Hepatic stellate cell (primary cell): ENCODE results near the gene CLEC2L.
A peak's percentile ranks its signal among the peaks of the same experiment; 100 is the strongest.

ENCODE experiments used
- DNase-seq: peaks from one replicate; pipeline ENCODE4 v3.0.0; 2011; ENCODE audit warnings: low spot score

The CLEC2L gene

GRCh38 chr7:139575338-139575680 is 51.8 kb downstream of the CLEC2L start:
- no peak for DNase-seq

GRCh38 chr7:139576179-139576973 is 52.9 kb downstream of the CLEC2L start:
- no peak for DNase-seq

DNA sequence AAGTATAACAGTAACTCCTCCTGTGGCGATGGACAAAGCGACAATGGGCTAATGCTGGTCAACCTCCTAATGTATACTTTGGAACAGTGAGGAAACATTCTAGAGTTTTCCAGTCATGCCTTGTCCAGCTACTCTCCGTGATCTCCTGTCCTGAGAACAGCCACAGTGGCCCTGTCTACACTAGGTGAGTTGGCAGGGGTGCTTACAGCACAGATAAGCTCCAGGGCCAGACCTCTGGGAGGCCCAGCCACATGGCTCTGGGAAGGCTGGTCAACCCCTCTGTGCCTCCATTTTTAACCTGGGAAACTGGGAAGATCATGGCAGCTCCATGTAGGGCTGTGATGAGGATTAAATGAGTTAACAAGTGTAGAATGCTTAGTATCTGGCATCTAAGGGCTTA is 57.0 kb downstream of the CLEC2L start:
- no peak for DNase-seq

GRCh38 chr7:139582130-139582650 is 58.7 kb downstream of the CLEC2L start:
- DNase-seq, result no peak

- no peak for DNase-seq
Measured at GRCh38 chr7:139582671-139583155, 59.2 kb downstream of the CLEC2L start.

DNA sequence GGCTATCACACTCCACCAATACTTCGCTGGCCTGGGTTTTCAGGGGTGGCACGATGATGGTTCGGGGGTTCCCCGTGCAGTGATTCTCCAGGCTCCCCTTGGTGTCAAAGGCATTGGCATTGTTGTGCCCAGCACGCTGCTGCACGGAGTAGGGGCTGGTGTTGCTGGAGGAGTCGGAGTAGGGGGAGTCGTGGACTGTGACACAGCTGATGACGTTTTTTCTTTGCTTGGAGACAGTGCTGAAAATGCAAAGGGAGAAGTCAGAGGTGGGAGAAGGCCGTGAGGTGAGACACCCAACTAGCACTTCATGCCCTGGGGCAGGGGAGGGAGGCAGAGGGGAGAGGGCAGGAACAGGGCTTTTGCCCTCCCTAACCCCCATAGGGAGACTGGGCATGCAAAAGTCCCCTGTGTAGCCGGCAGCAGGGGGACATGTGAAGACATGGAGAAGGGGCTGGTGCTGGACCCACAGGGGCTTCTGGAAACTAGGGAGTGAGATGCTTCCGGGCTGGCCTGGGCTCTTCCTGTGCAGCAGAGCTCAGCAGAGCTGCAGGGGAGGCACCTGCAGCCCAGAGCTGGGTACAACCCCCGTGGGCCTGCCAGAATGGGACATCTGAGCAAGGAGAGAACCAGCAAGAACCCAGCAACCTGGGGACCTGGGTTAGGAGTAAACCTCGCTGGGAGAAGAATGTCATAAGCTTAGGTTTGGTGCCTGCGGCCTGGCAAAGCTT is 60.5 kb downstream of the CLEC2L start:
- DNase-seq, result no peak

DNA sequence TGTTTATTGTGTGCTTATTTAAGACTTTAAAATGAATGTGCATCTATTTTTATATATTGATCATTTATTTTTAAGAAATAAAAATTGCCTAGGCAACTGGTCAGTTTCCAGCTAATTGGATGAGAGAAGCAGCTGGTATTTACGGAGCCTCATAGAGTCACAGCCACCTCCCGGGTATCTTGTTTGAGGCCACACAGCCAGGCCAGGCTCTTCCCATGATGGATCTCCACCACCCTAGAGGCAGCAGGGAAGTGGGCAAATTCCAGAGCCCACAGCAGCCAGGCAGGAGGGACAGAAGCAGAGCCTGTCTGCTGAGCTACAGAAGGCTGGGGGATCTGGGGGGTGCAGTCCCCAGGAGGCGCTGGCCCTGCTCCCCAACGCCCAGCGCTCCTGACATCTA is 61.6 kb downstream of the CLEC2L start:
- DNase-seq, result no peak

DNA sequence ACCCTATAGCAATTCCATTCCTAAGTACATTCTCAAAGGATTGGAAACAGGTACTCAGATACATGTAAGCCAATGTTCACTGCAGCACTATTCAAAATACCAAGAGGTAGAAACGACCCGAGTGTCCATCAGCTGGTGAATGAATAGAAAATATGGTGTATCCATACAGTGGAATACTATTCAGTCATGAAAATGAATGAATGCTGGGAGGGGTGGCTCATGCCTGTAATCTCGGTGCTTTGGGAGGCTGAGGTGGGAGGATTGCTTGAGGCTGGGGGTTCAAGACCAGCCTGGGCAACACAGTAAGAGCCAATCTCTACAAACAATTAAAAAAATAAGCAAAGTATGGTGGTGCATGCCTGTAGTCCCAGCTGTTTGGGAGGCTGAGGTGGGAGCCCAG is 62.8 kb downstream of the CLEC2L start:
- no peak for DNase-seq

DNA sequence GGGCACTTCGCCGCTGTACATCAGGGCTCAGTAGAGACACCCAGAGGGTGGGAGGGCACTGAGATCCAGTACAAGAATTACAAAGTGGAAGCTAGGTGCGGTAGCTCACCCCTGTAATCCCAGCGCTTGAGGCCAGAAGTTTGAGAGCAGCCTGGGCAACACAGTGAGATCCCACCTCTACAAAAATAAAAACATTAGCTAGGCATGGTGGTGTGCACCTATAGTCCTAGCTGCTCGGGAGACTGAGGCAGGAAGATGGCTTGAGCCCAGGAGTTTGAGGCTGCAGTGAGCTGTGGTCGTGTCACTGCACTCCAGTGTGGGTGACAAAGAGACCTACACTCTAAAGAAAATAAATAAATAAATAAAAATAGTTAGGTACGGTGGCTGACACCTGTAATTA is 64.0 kb downstream of the CLEC2L start:
- DNase-seq, result no peak

GRCh38 chr7:139588632-139589031 is 65.1 kb downstream of the CLEC2L start:
- peak; percentile 70 for DNase-seq

GRCh38 chr7:139589474-139589873 is 66.0 kb downstream of the CLEC2L start:
- DNase-seq, result no peak

DNA sequence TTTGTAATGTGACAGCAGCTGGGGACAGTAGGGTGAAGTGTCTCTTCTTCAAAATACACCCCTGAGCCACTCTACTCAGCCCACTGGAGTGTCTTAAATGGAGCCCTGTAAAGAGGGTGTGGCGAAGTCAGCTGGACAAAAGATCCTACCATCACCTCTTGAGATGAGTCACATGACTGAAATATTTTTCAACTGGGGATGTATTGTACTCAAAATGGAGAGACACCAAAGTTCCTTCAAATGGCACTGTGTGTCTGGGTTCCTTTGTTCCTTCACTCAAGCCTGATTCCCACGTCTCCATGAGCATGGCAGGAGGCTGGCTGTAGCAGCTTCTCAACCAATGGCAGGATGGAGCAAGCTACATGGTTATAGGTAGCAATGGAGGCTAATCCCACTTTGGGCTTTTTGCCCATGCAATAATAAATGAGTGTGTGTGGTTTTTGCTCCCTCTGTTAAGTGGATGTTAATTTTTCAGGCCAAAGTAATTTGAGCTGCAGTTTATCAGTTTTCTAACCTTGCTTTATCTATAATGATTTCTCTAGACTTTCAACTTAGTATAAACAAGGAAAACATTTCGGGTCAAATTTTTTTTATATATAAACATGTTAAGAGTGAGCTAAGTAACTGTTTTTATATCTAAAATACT is 68.2 kb downstream of the CLEC2L start:
- no peak for DNase-seq

- no peak for DNase-seq
Measured at GRCh38 chr7:139592801-139593461, 69.4 kb downstream of the CLEC2L start.

DNA sequence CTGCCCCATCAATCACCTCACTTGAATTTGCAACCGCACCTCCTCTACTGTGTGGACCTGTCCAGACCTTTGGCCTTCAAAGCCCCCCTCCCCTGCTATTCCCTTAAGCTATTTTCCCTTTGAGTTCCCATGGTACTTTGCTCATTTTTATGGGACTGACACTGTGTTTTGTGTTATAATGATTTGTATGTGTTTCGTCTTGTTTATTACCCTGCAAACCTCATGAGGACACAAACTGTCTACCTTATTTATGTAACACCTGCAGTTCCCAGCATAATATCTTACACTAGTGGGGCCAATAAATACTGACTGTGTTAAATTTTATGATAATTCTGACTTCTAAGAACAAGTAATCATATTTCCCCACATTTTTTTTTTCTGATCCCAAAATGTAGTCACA is 70.6 kb downstream of the CLEC2L start:
- DNase-seq, result no peak
